Nephron (organoid): ENCODE measurements around the gene AGT.

ENCODE experiments used
- H3K27ac Mint-ChIP-seq, 3 experiments: 2 replicates each; pipeline ENCODE4 v1.8.0; 2020; ENCODE audit warnings: mixed read lengths in 3 of 3, mild to moderate bottlenecking in 2 of 3, moderate library complexity in 1 of 3
- H3K27me3 Mint-ChIP-seq: 2 replicates; pipeline ENCODE4 v1.8.0; 2021; ENCODE audit warnings: low read depth, mild to moderate bottlenecking, moderate library complexity, mixed read lengths
- H3K36me3 Mint-ChIP-seq: 2 replicates; pipeline ENCODE4 v1.8.0; 2020; ENCODE audit warnings: low read depth, mixed read lengths
- H3K4me1 Mint-ChIP-seq: 2 replicates; pipeline ENCODE4 v1.8.0; 2020; ENCODE audit warnings: mixed read lengths
- H3K4me3 Mint-ChIP-seq, 3 experiments: 2 replicates each; pipeline ENCODE4 v1.8.0; 2020; ENCODE audit warnings: mild to moderate bottlenecking in 3 of 3, mixed read lengths in 3 of 3, moderate library complexity in 2 of 3
- H3K9me3 Mint-ChIP-seq: 2 replicates; pipeline ENCODE4 v1.8.0; 2020; ENCODE audit warnings: mixed read lengths
- TF ChIP-seq, protein P1 (sequence below), 3 experiments: fragments of 200-600 bp; sonication (generic); IDR thresholded peaks; one replicate each; pipeline ENCODE4 v1.5.0; 2021; ENCODE audit warnings: antibody characterized with exemption in 3 of 3; ENCODE audit not compliant: unreplicated experiment in 3 of 3

Gene AGT

DNA sequence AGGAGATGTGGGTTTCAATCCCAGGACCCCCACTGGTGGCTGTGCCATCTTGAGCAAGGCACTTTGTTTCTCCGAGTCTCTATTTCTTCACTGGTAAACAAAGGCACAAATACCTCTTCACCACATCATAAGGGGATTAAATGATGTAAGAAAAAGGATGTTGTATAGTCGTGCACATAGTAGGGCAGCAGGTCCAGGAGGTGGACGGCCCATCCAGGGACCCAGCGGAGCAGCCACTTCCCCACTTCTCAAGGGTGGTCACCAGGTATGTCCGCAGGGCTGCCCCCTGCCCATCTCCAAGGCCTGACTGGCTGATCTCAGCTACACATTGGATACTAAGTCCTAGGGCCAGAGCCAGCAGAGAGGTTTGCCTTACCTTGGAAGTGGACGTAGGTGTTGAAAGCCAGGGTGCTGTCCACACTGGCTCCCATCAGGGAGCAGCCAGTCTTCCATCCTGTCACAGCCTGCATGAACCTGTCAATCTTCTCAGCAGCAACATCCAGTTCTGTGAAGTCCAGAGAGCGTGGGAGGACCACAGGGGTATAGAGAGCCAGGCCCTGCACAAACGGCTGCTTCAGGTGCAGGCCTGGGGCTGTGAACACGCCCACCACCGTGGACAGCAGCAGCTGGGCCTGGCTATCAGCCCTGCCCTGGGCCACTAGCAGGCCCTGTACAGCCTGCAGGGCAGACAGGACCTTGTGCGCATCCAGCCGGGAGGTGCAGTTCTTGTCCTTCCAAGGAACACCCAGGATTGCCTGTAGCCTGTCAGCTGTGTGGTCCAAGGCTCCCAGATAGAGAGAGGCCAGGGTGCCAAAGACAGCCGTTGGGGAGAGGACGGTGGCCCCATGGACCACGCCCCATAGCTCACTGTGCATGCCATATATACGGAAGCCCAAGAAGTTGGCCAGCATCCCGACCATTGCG, 4.0 kb downstream of the AGT start:
- peaks cover 2% of the 10 kb centered on the region for H3K36me3 Mint-ChIP-seq
- peaks cover 3% of the 10 kb centered on the region for H3K9me3 Mint-ChIP-seq
- no peak overlapping the region for H3K4me3 Mint-ChIP-seq
- H3K27me3 Mint-ChIP-seq: peaks cover 18% of the 10 kb centered on the region
- H3K4me1 Mint-ChIP-seq: peaks cover 18% of the 10 kb centered on the region
- no peak overlapping the region for H3K27ac Mint-ChIP-seq
- TF ChIP-seq, protein P1, sequence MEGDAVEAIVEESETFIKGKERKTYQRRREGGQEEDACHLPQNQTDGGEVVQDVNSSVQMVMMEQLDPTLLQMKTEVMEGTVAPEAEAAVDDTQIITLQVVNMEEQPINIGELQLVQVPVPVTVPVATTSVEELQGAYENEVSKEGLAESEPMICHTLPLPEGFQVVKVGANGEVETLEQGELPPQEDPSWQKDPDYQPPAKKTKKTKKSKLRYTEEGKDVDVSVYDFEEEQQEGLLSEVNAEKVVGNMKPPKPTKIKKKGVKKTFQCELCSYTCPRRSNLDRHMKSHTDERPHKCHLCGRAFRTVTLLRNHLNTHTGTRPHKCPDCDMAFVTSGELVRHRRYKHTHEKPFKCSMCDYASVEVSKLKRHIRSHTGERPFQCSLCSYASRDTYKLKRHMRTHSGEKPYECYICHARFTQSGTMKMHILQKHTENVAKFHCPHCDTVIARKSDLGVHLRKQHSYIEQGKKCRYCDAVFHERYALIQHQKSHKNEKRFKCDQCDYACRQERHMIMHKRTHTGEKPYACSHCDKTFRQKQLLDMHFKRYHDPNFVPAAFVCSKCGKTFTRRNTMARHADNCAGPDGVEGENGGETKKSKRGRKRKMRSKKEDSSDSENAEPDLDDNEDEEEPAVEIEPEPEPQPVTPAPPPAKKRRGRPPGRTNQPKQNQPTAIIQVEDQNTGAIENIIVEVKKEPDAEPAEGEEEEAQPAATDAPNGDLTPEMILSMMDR (IDR thresholded peaks at IDR 0.05; ENCODE audit: unreplicated experiment in 3 of 3): no peak

DNA sequence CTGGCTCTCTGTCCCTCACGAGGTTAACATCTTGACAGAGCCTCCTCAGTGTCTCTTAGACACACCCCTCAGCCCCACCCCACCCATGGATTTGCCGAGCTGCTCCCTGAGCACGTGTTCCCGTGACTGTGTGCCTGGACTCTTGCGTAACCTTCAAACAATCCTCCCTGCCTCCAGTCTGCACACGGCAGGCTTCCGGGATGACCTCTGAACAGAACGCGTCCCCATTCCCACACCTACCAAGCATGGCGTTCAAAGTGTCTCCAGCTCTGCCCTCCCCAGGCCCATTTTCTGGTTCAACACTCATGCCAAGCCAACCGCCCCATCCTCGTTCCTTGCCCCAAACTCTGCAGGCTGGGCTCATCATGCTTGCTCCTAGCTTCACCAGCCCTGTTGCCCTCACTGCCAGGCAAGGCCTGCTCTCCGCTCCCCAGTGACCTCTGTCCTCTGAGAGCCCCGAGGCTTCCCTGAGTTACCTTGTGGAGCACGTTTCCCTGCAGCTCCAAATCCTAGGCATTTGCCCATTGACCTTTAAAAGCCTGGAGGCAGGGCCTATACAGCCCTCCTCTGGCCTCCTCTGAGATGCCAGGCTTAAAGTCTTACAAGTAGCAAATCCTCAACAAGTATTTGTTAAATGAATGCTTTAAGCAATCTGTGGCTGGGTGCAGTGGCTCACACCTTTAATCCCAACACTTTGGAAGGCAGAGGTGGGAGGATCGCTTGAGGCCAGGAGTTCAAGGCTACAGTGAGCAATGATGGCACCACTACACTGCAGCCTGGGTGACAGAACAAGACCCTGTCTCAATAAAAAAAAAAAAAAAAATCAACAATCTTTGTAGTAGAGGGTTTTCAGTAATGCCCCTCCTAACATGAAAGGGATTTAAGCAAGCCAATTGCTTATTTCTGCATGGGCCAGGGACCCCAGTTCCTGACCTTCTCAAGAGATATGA, 5.0 kb downstream of the AGT start:
- H3K4me3 Mint-ChIP-seq: no peak overlapping the region
- TF ChIP-seq, protein P1 (IDR thresholded peaks at IDR 0.05; ENCODE audit: unreplicated experiment in 3 of 3): no peak
- no peaks in the 10 kb centered on the region for H3K9me3 Mint-ChIP-seq
- H3K27ac Mint-ChIP-seq: peak overlapping the region in 1 of 3 experiments; percentile 46
- peaks cover 9% of the 10 kb centered on the region for H3K4me1 Mint-ChIP-seq
- H3K36me3 Mint-ChIP-seq: no peaks in the 10 kb centered on the region
- H3K27me3 Mint-ChIP-seq: peaks cover 19% of the 10 kb centered on the region

DNA sequence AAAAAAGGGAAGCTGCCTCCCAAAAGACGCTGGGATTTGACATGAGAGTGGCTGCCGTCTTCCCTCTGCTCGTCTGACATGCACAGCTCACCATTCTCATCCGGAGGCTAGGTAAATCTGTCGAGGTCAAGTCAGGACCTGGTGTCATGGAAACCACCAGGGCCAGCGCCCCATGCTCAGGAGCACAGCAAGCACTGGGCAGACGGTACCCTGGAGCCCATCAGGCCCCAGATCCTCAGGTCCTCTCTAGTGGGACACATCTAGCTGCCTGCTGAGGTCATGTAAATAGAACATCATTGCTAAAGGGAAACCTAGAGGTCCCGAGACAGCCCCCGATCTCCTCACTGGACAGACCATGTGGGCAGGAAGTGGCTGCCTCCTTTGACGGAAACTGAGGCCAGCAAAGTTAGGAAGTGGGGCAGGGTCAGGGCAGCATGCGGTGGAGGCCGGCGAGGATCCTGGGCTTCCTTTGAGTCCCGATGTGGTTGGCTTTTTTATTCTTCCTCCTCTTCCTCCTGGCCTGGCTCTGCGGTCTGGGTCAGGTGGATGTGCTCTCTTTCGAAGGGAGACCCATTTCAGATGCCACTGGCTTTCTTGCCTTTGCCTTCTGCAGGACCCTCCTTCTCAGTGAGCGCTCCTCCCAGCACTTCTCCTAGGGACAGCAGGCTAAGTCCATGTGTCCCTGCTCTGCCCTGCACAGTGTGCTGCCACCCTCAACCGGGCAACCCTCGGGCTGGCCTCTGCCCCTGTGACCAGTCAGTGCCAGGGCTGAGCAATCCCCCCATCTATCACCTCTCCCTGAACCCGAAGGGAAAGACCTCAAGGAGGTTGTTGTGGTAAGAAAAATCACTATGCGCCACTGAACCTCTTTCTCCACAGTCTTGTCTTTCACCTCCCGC, 5.9 kb downstream of the AGT start:
- TF ChIP-seq, protein P1 (IDR thresholded peaks at IDR 0.05; ENCODE audit: unreplicated experiment in 3 of 3): no peak
- H3K36me3 Mint-ChIP-seq: no peaks in the 10 kb centered on the region
- peaks cover 19% of the 10 kb centered on the region for H3K27me3 Mint-ChIP-seq
- peaks cover 2% of the 10 kb centered on the region for H3K4me1 Mint-ChIP-seq
- peak overlapping the region in 2 of 3 experiments; percentile 28 to 46 for H3K27ac Mint-ChIP-seq
- no peaks in the 10 kb centered on the region for H3K9me3 Mint-ChIP-seq
- H3K4me3 Mint-ChIP-seq: no peak overlapping the region

DNA sequence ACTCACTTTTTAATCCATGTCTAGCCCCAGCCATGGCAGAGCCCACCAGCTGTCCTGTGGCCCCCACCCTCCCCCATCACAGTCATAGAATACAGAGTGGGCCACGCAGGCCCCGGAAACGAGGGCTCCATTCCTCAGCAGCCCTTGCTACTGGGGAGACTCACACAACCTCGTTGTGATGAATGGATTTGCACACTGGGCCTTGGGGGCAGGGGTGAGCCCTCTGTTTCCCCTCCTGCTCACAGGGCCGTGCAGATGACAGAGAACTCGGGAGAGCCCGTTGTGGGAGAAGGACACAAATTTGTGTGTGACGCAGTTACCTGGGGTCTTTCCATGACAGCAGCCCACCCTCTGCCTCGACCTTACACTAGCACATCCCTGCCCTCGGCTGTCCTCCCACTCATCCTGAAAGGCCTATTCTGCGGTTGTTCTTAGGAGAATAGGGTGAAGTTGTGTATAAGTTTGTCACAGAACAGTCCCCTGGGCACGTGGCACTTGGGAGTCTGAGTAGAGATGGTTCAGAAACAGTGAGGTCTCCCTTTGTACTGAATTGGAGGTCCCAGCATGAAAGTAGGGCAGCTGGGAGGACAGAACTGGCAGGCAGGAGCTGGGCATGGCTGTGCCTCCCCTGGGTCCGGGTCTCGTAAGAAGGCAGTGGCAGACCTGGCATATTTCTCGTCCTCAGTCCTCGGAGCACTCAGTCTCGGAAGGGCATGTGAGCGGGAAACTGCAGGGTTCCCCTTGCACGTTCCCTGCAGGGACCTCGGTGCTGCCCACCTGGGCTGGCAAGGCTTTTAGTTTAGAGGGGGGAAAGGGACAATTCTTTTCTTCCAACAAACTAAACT, 6.8 kb downstream of the AGT start:
- no peaks in the 10 kb centered on the region for H3K9me3 Mint-ChIP-seq
- no peaks in the 10 kb centered on the region for H3K36me3 Mint-ChIP-seq
- peaks cover 9% of the 10 kb centered on the region for H3K4me1 Mint-ChIP-seq
- no peak overlapping the region for H3K27ac Mint-ChIP-seq
- no peak overlapping the region for H3K4me3 Mint-ChIP-seq
- peaks cover 19% of the 10 kb centered on the region for H3K27me3 Mint-ChIP-seq
- TF ChIP-seq, protein P1 (IDR thresholded peaks at IDR 0.05; ENCODE audit: unreplicated experiment in 3 of 3): no peak
